Hypothalamus (tissue), 51 donors: Measurements from ENCODE around the gene HHEX.
"Not testable (repeated sequence)": the region's sequence is repeated elsewhere in the genome, so short reads cannot be mapped to it uniquely, and the experiment has no call there.

Source experiments
- DNase-seq, 51 donors: peaks; one replicate each; lab custom pipeline; 2025; lab: John Stamatoyannopoulos, UW

The HHEX gene

DNA sequence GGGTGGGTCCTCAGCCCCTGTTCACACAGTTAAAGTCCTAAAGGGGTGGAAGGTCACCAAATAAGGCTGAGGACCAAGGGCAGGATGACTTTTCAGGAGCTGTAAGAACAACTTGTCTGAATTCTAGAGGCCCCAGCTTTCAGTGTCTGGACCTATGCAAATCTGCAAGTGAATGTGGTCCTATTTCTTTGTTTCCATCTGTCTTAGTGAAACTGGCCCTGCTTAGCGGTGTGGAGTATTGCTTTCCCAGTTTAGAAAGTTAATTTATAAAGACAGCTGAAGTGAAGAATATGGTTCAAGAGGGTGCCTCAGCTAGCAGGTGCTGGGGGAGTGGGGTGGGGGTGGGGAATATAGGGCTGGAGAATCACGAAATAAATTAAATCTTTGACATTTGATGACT is 40.1 kb downstream of the HHEX start:
- DNase-seq: no peak

DNA sequence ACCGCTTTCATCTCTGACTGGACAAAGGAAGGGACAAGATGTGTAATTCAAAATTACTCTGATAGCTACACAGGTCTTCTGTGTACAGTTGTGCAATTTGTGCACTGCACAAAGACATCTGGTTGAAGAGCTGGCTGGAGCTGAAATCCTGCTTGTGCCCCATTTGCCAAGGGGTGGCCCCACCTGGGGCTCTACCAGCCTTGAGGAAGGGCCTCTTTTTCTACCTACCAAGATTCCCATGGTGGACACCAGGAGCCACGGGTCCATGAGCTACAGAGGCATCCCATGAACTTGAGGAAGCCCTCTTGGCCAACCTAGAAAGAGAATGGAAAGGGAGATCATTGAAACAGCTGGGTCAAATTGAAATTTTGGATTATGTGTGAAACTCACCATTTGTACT is 43.2 kb downstream of the HHEX start:
- DNase-seq: no peak

DNA sequence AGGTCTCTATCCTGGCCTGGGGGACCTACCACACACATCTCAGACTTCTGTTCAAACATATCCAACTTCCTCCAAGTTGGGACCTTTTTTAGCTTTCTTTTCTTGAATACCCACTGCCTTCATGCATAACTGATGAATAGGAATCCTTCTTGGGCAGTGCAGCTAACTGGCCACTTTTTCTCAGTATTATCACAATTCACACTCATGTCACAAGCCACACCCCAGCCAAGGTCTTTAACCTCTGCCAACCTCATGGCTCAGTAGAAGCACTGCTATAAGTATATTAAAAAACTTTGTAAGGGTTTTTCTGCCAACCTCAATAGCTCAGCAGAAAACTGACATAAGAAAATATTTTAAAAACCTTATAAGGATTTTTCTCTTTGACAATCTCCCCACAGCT is 44.5 kb downstream of the HHEX start:
- no peak for DNase-seq

GRCh38 chr10:92735938-92736337 is 46.2 kb downstream of the HHEX start:
- no peak for DNase-seq

- DNase-seq: no peak
Observed at GRCh38 chr10:92737484-92737883, 47.7 kb downstream of the HHEX start.

GRCh38 chr10:92740762-92741161 is 51.0 kb downstream of the HHEX start:
- no peak for DNase-seq

GRCh38 chr10:92741741-92742140 is 52.0 kb downstream of the HHEX start:
- not testable (repeated sequence) for DNase-seq

DNA sequence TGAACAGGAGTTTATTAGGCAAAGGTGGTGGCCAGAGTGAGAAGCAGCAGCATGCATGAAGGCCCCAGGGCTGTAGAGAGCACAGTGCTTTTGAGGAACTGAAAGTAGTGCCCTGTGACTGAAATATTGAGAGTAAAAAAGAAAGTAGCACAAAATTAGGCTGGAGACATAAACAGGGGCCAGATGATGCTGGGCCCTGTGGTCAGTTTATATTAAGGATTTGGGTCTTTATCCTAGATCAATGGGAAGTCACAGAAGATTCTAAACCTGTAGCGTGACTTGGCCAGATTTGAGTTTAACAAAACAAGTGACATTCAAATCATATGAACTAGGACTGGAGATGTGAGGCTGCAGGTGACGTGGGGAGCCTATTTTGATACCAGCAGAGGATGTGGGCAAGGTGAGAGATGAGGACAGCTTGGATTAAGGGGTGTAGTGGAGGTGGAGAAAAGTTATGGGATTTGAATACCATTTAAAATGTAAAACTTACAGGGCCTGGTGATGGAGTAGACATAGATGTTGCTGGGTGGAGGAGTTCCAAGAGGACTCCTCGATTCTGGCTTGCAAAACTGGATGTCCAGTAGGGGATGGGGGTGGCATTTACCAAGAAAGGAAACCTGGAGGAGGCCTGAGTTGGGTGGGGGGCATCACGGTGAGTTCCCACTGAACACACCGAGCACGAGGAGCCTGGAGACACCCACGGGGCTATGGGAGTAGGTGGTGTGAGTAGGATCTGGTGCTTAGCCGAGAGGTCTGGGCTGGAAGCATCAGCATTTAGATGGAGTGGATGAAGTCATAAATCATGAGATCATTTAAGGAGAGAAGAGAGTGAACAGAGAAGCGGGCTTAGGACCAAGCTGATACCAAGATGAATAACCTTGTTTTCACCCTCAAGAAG is 52.8 kb downstream of the HHEX start:
- peak in 4 of 51 donors; percentile 1 to 4 (median 2) for DNase-seq
